Stimulated activated CD4-positive, alpha-beta T cell treated with anti-CD3 and anti-CD28 coated beads, Interleukin-12 subunit alpha, Interleukin-12 subunit beta, amount 100 ng/mL, for 48 hours (primary cell): Measurements from ENCODE around the gene CFAP221.

ENCODE experiments used
- DNase-seq, 3 donors: peaks; one replicate each; pipeline ENCODE4 v3.0.0-alpha.2; 2020; ENCODE audit warnings: low read depth in 2 of 3, low spot score in 1 of 3

CFAP221 gene

DNA sequence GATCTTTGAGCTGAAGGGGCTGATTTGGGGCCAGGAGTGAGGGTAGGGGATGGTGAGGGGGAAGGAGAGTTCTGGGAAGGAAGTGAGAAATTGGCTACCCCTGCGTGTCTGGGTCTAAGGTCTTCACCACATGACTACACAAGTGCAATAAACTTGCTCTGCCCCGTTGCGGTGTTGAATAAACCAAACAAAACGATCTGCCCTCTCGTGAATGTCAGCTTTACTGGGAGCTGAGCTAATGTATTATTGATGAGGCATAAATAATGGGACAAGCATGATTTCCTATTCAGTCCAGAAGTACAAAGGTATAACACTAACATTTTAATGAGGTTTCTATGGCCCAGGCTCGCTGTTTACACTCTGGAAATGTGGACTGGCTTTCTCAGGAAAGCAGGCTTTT, 8.0 kb upstream of the CFAP221 start:
- no peak for DNase-seq

DNA sequence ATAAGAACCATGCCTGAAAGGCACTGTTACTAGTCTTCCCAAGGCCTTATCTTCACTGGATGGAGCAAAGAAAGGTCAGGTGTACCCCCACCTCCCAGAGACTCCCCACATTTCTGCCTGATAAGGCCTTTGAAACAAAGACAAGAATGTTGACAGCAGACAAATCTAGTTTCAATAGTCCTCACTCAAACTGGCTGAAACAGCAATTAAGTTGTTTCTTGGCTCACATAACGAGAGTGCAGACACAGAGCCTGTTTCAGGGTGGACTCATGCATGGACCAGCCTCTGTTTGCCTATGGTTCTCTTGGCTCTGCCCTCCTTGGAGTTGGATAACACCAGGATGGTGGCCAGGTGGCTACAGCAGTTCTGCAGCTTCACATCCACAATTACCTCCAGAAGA, 7.5 kb upstream of the CFAP221 start:
- DNase-seq, result no peak

DNA sequence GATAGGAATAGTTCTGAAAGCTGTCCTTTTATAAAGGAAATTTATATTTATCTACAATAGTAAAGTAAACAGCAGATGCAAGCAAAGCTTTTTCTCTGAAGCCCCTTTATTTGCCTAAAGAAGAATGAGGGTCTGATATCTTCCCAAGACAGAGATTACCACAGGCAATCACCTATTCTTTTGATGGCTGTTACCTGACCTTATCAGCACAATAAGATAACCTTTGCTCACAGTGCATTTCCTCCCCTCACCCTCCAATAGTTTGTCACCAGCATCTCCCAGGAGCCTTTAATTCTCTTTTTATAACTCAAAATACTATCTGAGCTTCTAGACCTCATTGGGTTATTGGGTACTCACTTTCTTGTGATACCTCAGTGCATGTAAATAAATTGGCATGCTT, 6.5 kb upstream of the CFAP221 start:
- no peak for DNase-seq

DNA sequence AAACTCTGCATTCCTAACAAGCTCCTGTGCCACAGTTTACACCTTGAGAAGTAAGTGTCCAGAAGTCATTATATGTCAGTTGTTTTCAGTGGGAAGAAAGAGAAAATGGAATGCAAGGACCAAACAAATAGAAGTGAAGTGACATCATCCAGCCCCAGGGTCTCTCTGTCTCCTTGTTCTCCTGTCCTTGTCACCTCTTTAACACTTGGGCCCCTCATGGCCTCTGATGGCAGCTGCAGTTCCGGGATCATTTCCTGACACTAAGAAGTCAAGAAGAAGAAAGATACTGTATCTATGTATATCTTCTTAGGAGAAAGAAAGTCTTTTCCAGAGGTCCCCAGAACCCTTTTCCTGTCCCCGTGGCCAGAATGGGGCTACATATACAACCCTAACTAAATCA, 2.8 kb upstream of the CFAP221 start:
- DNase-seq, result no peak

DNA sequence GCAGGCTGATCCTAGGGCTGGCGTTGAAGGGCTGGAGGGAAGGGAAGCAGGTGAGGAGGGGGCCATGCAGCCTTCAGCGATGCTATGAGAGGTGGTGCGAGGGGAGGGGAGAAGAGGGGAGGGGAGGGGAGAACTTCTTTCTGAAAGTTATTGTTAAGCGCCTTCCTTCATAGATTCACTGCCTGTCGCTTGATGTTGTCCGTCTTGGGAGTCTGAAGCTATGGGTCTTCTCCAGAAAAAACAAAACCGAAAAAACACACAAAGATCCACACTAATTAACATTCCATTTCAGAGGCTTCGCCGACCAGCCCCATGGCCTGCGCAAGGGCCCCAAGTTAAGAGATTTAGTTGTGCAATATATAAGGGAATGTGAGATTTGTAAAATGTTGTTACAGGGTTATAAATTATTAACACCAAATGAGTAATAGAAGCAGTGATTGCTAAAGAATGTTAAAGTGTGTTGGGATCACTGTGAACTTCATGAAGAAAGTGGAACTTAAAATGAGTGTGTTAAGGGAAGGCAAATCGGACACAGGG, 758 bp downstream of the CFAP221 start:
- no peak for DNase-seq

DNA sequence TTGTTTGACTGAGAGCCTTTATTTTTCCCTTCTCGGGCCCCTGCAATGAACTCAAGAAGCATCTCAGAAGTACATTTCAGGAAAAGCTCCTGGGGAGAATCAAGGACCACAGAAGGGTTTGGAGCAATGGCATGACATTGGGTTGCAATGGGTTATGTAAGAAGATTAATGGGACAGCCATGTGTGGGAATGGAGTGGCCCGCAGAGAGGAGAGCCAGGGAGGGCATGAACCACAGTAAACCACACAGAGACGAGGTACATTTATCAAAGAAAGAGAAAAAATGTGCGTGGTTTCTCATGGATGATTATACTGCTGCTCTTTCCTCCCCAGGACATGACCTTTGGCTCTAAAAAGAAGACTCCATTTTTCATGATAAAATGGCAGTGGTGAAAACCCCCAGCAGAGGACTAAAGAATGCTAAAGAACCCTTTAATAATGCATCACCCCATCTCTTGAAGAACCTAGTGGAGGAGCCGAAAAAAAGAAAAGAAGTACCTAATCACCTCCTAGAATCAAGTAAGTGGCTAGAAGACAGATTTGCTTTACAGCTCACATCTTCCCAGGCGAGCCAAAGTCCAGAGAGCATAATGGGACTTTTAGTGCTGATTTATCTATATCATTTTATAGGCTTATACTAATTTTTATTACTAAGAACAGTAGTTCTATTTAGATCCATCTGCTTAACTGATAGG, 1.7 kb downstream of the CFAP221 start:
- no peak for DNase-seq

DNA sequence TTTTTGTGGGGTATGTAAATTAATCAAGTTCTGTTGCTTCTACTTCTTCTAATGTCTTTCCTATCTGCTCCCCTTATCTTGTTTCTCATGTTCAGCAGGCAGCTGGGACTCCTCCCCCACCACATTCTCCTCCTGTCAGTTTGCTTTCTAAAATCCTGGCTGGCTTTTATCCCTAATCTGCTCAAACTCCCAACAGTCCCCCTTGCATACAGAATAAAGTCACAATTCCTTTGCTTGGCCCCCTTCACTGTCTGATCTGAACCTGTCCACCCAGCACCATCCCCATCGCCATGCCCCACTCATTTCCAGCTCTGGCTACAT, 2.2 kb downstream of the CFAP221 start:
- no peak for DNase-seq

DNA sequence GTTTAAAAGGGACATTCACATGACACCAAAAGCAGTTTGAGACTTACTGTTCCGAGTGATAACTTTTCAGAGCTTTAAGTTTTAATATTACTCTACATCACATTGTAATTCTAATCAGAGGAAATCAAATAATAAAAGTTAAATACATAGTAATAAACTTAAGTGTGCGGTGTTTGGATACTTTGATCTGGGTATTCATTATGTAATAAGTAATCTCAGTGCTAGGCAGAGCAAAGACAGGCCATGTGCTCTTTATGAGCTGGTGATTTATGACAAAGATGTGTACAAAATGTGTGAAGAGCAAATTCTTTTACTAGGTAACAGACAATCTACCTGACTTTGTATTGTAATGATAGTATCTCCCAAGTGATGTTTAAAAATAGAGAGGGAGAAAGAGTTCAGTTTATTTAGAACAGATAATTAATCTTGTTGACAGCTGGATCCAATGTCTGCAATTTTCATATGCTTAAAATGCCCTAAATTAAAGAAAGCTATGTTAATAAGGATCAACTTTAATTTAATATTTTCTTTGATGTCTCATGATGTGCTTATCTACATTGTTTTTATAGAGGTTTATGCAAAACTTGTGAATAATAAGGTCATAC, 4.4 kb downstream of the CFAP221 start:
- no peak for DNase-seq

DNA sequence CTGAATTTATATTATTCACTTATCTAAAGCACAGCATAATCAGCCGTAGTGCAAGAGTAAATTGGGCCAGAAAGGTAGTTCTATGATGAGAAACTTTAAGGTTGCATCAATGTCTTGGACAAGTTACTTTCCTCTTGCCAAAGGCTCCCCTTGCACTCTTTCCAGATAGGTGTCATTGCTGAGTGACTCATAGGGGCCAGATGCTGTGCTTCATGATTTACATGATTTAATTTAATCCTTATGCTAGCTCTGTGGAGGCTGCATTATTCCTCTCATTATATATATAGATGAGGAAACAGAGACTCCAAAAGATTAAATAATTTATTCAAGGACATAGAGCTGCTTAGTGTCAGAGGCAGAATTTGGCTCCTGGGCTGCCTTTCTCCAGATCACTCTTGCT, 5.0 kb downstream of the CFAP221 start:
- no peak for DNase-seq

DNA sequence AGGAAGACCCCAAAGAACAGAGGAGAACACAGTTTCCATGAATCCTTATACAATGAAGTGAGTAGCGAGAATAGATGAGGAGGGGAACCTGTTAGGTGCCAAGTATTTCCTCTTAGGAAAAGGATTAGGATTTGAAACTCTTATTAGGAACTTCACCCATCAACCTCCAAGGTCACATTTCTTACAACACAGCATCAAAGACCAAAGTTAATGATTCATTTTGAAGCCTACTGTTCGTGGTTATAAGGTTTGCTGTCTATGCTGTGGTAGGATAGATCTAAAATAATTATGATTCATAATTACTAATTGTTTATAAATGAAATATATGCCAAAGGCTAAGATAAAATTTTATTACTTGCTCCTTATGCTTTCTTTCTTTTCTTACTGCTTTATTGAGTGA, 6.1 kb downstream of the CFAP221 start:
- DNase-seq, result no peak

DNA sequence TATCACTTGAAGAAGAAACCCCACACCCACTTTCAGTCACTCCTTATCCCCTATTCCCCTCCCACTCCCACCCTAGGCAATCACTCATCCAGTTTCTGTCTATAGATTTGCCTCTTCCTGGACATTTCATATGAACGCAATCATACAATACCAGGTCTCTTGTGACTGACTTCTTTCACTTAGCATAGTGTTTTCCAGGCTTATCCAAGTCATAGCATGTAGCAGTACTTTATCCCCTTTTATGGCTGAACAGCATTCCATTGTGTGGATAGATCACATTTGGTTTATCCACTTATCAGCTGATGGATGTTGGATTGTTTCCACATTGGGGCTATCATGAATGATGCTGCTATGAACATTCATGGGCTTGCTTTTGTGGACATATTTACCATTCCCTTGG, 6.6 kb downstream of the CFAP221 start:
- DNase-seq, result no peak

DNA sequence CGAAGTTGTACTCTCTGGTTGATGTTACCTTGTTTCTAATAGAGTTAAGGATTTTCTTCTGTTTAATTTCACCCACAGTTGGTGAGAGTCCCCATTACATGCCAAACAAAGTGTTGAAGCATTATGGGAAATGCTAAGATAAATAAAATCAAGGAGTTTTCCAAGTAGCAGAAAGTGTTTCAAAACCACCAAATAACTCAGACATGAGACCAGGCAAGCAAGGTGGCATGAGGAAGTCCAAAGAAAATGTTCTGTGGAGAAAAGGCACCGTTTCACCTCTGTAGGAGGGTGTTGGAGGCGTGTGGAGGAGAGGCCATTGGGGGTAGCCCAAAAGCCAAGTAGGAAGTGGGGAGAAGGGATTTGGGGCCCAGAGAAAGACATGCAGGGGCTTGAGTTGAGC, 8.7 kb downstream of the CFAP221 start:
- no peak for DNase-seq

DNA sequence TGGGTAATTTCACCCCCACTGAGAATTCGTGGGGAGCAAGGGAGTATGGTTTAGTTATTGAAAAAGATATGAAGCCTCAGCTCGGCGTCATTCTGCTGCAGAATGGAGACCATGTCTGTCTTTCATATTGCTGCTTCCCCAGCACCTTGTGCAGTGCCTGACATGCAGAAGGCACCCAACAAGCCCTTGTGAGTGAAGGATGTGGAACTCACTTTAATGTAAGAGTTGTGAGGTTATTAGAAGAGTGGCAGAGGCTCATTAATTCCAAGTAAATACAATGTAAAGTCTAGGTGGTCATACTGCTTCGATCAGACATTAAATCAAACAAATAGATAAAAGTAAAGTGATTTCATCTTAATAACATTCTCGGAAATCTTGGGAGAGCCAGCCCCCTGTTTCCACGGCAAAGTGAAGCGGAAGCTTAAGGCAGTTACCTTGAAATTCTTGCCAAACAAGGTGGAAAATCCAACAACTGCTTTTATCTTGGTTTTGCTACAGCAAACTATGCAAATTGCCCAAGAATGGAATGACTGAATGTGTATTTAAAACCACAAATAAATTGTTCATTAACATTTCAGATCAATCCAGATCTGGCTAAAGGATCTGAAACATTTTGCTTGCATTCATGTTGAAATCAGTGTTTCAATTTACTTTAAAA, 9.6 kb downstream of the CFAP221 start:
- no peak for DNase-seq

DNA sequence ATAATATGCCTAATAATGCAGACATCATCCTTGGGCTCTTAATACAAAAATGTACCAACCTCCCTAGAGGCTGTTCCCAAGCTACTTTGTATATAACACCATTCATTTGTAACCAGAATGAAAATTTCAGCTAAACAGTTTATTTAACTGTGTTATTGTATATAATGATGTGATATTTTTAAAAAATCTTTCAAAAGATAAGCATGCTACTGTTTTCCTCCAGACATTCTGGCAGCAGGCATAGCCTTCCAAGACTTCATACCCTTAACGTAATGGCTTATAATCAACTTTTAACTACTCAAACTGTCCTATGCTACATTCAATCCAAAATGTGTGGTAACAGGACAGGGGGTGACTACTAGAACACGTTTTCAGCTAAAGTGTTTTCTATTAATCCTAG, 21.2 kb downstream of the CFAP221 start:
- no peak for DNase-seq

DNA sequence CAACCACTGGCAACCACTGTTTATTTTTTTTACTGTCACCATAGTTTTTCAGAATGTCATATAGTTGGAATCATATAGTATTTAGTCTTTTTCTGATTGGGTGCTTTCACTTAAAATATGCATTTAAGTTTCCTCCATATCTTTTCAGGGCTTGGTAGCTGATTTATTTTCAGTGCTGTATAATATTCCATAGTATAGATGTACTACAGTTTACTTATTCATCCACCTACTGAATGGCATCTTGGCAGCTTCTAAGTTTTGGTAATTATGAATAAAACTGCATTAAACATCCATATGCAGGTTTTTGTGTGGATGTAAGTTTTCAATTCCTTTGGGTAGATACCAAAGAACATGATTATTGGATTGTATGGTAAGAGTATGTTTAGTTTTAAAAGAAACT, 23.0 kb downstream of the CFAP221 start:
- no peak for DNase-seq

DNA sequence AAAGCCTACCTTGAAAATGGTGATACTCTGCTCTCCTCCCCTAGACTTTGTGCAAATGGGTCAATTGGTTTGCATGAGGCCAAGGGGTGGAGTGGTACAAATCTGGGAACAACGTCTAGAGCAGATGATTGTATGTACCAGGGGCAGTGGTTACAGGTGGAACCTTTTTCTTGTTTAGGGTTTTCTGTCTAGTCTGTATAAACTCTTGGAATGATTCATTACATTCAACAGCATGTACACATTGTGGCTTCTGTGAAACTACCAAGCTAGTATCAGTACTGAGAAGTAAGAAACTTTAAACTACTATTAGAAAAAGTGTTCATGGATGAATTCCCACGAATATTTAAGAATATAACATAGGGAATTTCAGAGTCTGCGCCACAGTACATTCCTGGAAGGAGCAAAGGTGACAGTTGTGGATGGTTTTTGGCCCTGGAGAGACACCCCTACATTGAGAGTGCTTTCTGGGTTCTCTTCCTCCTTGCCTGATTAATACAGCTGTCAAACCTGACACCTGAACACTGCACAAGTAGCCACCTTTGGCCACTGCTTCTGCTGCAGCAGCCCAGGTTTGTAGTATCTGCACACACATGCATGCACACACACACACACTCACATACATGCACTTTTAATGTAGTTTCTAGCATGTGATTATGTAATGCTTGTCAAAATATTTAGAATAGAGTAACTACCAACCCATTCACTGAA, 30.0 kb downstream of the CFAP221 start:
- no peak for DNase-seq

DNA sequence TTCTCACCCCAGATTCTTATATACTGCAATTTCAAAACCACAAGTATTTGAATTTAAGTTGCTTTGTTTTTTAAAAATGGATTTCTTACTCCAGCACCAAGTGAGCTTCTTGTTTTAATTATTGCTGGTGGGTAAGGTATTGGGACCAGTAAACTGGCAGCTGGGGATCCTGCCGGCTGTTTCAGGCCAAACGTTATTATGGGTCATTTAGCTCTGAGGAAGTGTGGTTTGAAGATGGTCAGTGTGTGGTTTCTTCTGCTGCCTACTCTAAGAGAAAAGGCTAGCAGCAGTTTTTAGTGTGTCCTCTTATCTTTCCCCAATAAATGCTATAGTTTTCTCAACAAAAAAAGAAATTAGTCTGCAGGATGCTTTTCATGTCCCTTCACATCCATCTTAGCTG, 30.6 kb downstream of the CFAP221 start:
- DNase-seq, result no peak

DNA sequence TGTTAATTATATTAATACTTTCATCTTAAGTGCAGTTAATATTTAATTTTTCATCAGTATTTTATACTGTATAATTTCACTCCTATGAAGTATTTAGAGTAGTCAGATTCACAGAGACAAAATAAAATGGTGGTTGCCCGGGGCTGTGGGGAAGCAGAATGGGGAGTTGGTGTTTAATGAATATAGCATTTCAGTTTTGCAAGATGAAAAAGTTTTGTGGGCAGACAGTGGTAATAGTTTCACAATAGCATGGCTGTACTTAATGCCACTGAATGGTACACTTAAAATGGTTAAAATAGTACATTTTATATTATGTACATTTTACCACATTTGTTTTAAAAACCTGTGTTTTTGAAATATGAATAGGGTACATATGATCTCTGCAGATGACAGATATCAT, 31.2 kb downstream of the CFAP221 start:
- no peak for DNase-seq

DNA sequence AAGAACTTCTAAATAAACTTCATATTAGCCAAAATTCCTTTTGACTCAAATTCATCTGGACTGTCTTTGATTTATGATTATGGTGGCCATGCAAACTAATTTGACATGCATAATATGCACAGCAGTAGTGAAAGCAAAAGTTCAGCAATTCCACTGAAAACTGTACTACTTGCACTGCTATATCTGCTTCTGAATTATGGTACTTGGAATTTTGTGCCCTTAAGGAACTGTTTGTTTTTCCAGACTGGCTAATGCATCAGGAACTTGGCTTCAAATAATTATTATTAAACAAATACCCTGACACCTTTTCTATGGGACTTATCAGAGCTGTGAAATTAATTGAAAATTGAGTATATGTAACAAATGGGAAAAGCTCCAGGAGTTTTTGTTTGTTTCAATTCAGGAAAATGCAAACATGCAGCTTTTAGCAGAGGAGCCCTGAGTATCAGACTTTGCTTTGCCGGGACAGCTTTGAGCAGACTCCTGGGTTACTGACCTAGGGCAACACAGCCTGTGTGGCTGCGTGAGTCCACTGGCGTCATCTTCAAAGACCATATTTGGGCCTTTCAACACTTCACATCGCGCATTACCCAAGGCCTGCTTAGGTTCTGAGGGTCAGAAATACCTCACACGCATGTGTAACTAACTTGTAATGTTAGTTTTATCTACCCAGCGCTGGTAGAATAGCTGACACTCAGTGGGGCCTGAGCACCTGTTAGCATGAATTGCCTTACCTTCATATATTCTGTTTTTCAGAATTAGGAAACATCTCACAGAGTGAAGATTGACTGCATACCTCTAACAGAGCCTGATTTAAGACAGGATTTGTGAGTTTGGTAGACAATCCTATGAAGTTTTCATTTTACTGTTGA, 35.4 kb downstream of the CFAP221 start:
- DNase-seq, result no peak

DNA sequence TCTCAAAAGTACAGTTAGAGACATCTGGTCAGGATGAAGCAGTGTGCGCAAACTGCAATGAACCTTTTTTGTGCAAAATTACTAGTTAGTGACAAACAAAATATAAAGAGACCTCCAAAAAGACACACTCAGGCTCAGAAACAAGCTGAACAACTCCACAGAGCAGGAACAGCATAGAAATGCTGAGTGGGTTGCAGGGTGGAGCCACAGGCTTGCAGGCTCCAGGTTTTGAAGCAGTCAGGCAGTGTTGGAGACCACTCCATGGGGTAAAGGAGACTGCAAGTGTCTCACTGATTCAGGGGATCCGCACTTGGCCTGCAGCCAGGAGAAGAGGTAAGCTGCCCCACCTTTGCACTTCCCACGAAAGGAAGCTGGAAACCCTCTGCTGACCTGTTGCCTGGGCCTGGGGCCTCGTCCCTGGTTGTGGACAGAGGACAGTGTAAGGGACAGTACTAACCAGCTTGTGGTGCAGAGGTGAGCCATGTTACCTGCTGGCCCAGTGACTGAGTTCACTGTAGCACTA, 36.4 kb downstream of the CFAP221 start:
- no peak for DNase-seq

DNA sequence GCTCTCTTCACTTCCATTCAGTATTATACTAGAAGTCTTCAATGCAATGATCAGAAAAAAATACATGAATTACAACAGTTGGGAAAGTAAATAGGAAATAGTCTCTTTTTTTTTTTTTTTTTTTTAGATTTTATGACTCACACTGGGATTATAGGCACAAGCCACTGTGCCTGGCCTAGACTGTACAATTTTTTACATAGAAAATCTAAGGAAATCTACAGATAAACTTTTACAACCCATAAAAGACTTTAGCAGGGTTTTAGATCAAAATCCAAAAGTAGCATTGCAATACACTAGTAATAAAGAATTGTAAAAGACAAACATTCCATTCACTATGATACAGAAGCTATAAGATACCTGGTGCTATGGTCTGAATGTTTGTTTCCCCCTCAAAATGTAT, 39.0 kb downstream of the CFAP221 start:
- no peak for DNase-seq
